Ovary (tissue), 3 donors: ENCODE measurements around the gene ECI1.

Experiments used
- CTCF ChIP-seq, 3 donors: fragments of 450-650 bp in 2 of 3; fragments of 200-600 bp in 1 of 3; IDR thresholded peaks; one replicate each; pipeline versions ENCODE4 v1.5.1 to v1.8.0; 2016 to 2022; ENCODE audit warnings: antibody characterized with exemption in 3 of 3, mild to moderate bottlenecking in 1 of 3
- EP300 ChIP-seq: sonication (generic); formaldehyde crosslinking; IDR thresholded peaks from one replicate; pipeline ENCODE4 v1.6.1; 2017; ENCODE audit warnings: antibody characterized with exemption
- POLR2A ChIP-seq: fragments of 450-650 bp; IDR thresholded peaks from one replicate; pipeline ENCODE4 v1.6.1; 2017; ENCODE audit warnings: antibody characterized with exemption, mild to moderate bottlenecking, moderate library complexity
- donor health status: DM: no; HTN: no; CAD: no.

- TF ChIP-seq CTCF (IDR thresholded peaks at IDR 0.05) (no peak), POLR2A (no peak), EP300 (no peak)
Measured at GRCh38 chr16:2226245-2226793, 25.1 kb downstream of the ECI1 start.
